Ovary (tissue), 3 donors: ENCODE measurements around the gene MADD.

Experiments used
- POLR2A ChIP-seq: fragments of 450-650 bp; IDR thresholded peaks from one replicate; pipeline ENCODE4 v1.6.1; 2017; ENCODE audit warnings: antibody characterized with exemption, mild to moderate bottlenecking, moderate library complexity
- TF ChIP-seq, protein P1 (sequence below), 3 donors: fragments of 450-650 bp in 2 of 3; fragments of 200-600 bp in 1 of 3; IDR thresholded peaks; one replicate each; pipeline versions ENCODE4 v1.5.1 to v1.8.0; 2016 to 2022; ENCODE audit warnings: antibody characterized with exemption in 3 of 3, mild to moderate bottlenecking in 1 of 3
- donor health status: DM: no; HTN: no; CAD: no.

DNA sequence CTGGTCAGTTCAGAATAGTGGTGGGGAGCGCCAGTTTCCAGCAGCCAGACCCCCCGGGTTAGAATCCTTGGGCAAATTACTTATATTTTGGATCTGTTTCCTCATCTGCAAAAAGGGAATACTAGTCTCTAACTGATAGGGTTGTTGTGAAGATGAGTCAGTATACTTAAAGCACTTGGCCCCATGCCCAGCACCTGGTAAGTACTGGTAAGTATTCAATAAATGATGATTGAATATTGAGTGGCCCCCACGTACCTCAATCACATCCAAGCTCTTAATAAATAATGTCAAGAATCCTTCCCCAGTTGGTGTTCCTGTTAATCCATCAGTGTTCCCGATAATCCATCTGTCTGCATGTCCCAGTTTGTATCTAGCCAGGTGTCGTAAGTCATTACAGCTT is 33.5 kb upstream of the MADD start:
- TF ChIP-seq, protein P1, sequence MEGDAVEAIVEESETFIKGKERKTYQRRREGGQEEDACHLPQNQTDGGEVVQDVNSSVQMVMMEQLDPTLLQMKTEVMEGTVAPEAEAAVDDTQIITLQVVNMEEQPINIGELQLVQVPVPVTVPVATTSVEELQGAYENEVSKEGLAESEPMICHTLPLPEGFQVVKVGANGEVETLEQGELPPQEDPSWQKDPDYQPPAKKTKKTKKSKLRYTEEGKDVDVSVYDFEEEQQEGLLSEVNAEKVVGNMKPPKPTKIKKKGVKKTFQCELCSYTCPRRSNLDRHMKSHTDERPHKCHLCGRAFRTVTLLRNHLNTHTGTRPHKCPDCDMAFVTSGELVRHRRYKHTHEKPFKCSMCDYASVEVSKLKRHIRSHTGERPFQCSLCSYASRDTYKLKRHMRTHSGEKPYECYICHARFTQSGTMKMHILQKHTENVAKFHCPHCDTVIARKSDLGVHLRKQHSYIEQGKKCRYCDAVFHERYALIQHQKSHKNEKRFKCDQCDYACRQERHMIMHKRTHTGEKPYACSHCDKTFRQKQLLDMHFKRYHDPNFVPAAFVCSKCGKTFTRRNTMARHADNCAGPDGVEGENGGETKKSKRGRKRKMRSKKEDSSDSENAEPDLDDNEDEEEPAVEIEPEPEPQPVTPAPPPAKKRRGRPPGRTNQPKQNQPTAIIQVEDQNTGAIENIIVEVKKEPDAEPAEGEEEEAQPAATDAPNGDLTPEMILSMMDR (IDR thresholded peaks at IDR 0.05) = no peak
- TF ChIP-seq POLR2A = no peak
